OCI-LY1 (cell line): ENCODE results near the gene PRKCB.

ENCODE experiments used
- CTCF ChIP-seq: fragments of 200-600 bp; sonication (generic), shearing (Covaris generic); IDR thresholded peaks from 2 replicates; pipeline ENCODE4 v1.5.1; 2017; ENCODE audit warnings: mild to moderate bottlenecking, antibody characterized with exemption, low read length, moderate library complexity, mixed read lengths
- EZH2 ChIP-seq: fragments of 200-600 bp; sonication (generic), shearing (Covaris generic); IDR thresholded peaks from 2 replicates; pipeline ENCODE4 v1.8.0; 2017; ENCODE audit warnings: borderline replicate concordance, mixed run types, mild to moderate bottlenecking, antibody characterized with exemption, low read length, moderate library complexity, mixed read lengths

- no peak for TF ChIP-seq CTCF
- TF ChIP-seq EZH2: no peak
Observed at GRCh38 chr16:24053099-24053946, 217.5 kb downstream of the PRKCB start.
